ENCODE data around the gene PPIL1.

PPIL1 gene

DNA sequence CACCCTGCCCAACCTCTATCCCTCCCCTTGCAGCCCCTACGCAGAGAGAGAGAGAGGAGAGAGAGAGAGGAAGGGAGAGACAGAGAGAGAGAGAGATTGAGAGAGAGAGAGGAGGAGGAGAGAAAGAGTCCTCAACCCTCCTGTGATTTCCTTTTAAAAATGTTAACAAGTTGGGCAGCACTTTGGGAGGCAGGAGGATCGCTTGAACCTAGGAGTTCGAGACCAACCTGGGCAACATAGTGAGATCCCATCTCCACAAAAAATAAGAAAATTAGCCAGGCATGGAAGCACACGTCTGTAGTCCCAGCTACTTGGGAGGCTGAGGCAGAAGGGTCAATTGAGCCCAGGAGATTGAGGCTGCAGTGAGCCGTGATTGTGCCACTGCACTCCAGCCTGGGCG is 65.4 kb downstream of the PPIL1 start:
- Mint-ChIP-seq H3K4me1 (peaks cover 50% of the 10 kb centered on the region), H3K27ac (peak overlapping the region in 2 of 3 experiments; percentile 35 to 77), H3K4me3 (no peak overlapping the region), H3K27me3 (ENCODE audit: low read depth) (peaks cover 34% of the 10 kb centered on the region), H3K9me3 (no peaks in the 10 kb centered on the region), H3K36me3 (ENCODE audit: low read depth) (no peaks in the 10 kb centered on the region)
- TF ChIP-seq, protein P1, sequence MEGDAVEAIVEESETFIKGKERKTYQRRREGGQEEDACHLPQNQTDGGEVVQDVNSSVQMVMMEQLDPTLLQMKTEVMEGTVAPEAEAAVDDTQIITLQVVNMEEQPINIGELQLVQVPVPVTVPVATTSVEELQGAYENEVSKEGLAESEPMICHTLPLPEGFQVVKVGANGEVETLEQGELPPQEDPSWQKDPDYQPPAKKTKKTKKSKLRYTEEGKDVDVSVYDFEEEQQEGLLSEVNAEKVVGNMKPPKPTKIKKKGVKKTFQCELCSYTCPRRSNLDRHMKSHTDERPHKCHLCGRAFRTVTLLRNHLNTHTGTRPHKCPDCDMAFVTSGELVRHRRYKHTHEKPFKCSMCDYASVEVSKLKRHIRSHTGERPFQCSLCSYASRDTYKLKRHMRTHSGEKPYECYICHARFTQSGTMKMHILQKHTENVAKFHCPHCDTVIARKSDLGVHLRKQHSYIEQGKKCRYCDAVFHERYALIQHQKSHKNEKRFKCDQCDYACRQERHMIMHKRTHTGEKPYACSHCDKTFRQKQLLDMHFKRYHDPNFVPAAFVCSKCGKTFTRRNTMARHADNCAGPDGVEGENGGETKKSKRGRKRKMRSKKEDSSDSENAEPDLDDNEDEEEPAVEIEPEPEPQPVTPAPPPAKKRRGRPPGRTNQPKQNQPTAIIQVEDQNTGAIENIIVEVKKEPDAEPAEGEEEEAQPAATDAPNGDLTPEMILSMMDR (IDR thresholded peaks at IDR 0.05; ENCODE audit: unreplicated experiment in 3 of 3), result no peak

DNA sequence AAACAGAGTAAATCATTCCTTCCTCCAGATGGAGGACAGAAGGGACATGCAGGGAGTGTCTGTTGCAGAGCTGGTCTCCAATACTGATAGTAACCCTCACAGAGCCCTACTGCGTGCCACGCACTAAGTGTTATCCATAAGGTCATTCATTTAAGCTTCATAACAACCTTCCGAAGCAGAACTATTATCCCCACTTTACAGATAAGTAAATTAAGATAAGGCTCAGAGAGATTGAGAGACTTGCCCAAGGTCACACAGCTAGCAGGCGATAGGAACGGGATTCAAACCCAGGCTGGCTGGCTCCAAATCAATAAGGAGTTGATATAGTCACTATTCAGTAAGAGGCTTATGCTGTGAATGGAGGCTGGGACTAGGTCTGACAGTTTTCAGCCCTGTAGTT is 66.0 kb downstream of the PPIL1 start:
- Mint-ChIP-seq H3K9me3 (no peaks in the 10 kb centered on the region), H3K36me3 (ENCODE audit: low read depth) (no peaks in the 10 kb centered on the region), H3K4me3 (no peak overlapping the region), H3K4me1 (peaks cover 51% of the 10 kb centered on the region), H3K27ac (peak overlapping the region in 2 of 3 experiments; percentile 35 to 77), H3K27me3 (ENCODE audit: low read depth) (peaks cover 29% of the 10 kb centered on the region)
- TF ChIP-seq, protein P1 (IDR thresholded peaks at IDR 0.05; ENCODE audit: unreplicated experiment in 3 of 3), result no peak

DNA sequence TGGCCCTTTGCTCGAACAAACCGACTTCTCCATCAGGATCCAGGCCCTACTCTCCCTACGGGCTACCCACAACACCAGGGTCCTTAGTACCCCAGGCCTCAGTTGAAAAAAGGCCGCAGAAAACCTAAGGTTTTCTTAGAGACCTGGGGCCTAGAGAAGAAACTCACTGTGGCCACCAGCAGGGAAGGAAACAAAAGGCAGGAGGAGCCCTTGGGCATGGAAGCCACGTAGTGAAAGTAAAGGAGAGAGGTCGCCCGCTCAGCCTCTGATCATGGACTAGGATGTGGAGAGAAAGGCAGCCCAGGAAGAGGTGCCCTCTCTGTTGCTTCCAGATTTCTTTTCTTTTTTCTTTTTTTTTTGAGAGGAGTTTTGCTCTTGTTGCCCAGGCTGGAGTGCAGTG is 66.9 kb downstream of the PPIL1 start:
- Mint-ChIP-seq H3K36me3 (ENCODE audit: low read depth) (no peaks in the 10 kb centered on the region), H3K4me3 (no peak overlapping the region), H3K4me1 (peaks cover 51% of the 10 kb centered on the region), H3K9me3 (no peaks in the 10 kb centered on the region), H3K27me3 (ENCODE audit: low read depth) (peaks cover 26% of the 10 kb centered on the region), H3K27ac (no peak overlapping the region)
- TF ChIP-seq, protein P1 (IDR thresholded peaks at IDR 0.05; ENCODE audit: unreplicated experiment in 3 of 3), result no peak

DNA sequence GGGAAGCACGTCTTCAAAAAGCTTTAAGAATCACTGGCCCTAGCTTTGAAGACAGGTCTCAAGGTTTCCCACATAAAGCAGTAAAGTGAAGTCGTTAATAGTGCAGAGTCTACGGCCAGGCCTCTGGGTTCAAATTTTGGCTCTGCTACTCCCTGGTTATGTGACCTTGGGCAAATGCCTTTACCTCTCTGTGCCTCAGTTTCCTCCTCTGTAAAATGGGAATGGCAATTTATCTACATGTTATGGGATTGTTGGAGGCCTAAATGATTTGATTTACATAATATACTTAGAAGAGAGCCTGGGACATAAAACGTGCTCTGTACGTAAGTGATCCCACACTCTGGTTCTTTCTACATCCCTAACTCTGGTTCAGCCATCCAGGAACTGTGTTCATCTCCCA is 67.5 kb downstream of the PPIL1 start:
- Mint-ChIP-seq H3K4me3 (no peak overlapping the region), H3K27me3 (ENCODE audit: low read depth) (peaks cover 26% of the 10 kb centered on the region), H3K27ac (no peak overlapping the region)

DNA sequence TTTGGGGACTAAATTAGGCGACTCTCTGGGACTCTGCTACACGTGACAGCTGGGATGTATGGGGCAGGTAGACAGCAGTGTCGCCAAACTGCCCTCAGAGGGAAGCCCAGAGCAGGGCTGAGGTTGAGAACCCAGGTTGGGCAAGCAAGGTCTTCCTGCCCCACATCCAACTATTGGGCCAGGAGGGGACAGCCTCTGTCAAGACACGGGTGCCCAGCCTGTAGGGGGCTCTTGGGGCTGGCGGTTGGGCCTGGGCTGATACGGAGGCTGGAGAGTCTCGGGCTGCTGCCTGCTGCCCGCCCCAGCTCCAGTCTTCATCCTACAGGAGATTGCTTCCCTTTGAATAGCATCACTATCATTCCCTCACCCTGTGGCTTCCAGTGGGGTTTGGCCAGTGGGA is 68.7 kb downstream of the PPIL1 start:
- H3K4me3 Mint-ChIP-seq, result no peak overlapping the region
- H3K27me3 Mint-ChIP-seq (ENCODE audit: low read depth), result peaks cover 20% of the 10 kb centered on the region
- TF ChIP-seq, protein P1 (IDR thresholded peaks at IDR 0.05; ENCODE audit: unreplicated experiment in 3 of 3), result no peak
- no peaks in the 10 kb centered on the region for H3K36me3 Mint-ChIP-seq (ENCODE audit: low read depth)
- peaks cover 45% of the 10 kb centered on the region for H3K4me1 Mint-ChIP-seq
- H3K9me3 Mint-ChIP-seq, result no peaks in the 10 kb centered on the region
- H3K27ac Mint-ChIP-seq, result no peak overlapping the region

More for the DNA sequence above, 67.5 kb downstream of the PPIL1 start:
- TF ChIP-seq, protein P1 (IDR thresholded peaks at IDR 0.05; ENCODE audit: unreplicated experiment in 3 of 3), result no peak
- Mint-ChIP-seq H3K4me1 (peaks cover 51% of the 10 kb centered on the region), H3K36me3 (ENCODE audit: low read depth) (no peaks in the 10 kb centered on the region), H3K9me3 (no peaks in the 10 kb centered on the region)

DNA sequence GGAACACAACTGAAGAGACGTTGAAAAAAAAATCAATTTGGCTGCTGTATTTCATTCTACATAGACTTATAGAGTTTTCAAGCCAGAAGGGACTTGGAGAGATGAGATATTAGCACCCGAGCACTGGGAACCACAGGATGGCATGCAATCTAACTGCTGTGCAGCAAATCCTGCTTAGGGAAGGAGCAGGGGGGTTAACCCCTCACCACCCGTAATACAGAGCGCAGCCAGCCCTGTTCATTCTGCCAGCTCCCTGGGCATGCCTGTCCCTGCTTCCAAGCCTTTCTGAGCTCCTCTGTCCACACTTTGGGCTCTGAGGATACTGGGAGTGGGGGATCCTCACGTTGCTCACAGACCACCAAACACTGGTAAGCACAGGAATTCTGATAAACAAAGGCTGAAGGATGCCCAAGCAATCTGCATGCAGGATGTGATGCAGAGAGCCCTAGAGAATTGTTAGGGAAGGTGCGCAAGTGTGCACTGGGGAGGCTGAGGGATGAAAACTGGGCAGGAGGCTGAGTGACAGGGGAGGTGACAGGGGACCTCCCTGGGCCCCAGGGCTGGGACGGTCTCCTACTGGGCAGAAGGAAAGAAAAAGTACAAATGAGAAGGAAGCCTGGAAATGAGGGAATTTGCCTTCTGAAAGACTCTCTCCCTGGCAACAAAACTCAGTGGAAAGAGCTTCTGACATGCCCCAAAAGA is 69.4 kb downstream of the PPIL1 start:
- Mint-ChIP-seq H3K4me1 (peaks cover 41% of the 10 kb centered on the region), H3K27ac (peak overlapping the region in 2 of 3 experiments; percentile 6 to 36), H3K4me3 (no peak overlapping the region), H3K27me3 (ENCODE audit: low read depth) (peaks cover 20% of the 10 kb centered on the region), H3K9me3 (no peaks in the 10 kb centered on the region), H3K36me3 (ENCODE audit: low read depth) (no peaks in the 10 kb centered on the region)
- TF ChIP-seq, protein P1 (IDR thresholded peaks at IDR 0.05; ENCODE audit: unreplicated experiment in 3 of 3), result no peak

Measured in nephron (organoid).